ENCODE measurements around the gene SPATS2.
A peak's percentile ranks its signal among the peaks of the same experiment; 100 is the strongest.

Gene SPATS2

DNA sequence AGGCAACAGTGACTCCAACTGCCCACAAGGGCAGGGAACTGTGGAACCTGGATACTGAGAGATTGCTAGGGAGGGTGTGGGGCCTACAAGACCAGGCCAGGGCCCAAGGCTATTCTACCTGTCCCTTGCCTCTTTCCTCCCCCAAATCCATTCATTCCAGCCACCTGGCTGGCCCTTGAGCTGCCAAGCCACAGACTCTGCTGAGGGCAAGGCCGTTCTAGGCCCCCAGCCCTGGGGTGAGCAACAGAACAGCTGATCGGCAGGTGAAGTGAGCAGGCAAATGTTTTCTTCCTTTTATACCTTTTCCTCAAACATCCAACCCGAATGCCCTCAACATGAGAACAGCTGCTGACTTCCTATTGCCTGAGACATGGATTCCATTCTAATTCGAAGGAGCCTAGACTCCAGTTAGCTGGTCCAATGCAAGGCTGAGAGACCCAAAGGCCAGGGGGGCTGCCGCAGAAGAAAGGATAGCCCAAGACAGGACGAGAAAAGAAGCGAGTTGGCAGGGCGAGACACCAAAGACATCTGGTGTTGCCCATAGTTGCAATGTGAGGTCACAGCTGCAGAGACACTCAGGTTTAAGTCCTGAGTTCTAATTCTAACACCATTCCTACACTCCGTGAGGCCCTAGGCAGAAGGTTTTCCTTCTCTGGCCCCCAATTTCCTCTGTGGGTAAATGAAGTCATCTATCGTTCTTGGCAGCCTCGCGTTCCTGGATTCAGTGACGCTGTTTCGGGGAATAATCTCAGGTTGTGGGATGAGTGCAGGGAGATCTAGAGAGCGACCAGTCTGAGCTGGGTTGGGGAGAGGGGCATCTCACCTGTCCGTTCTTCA, 31.9 kb upstream of the SPATS2 start:
- POLR2A ChIA-PET, result no interaction called here
- TF ChIP-seq, protein P1, sequence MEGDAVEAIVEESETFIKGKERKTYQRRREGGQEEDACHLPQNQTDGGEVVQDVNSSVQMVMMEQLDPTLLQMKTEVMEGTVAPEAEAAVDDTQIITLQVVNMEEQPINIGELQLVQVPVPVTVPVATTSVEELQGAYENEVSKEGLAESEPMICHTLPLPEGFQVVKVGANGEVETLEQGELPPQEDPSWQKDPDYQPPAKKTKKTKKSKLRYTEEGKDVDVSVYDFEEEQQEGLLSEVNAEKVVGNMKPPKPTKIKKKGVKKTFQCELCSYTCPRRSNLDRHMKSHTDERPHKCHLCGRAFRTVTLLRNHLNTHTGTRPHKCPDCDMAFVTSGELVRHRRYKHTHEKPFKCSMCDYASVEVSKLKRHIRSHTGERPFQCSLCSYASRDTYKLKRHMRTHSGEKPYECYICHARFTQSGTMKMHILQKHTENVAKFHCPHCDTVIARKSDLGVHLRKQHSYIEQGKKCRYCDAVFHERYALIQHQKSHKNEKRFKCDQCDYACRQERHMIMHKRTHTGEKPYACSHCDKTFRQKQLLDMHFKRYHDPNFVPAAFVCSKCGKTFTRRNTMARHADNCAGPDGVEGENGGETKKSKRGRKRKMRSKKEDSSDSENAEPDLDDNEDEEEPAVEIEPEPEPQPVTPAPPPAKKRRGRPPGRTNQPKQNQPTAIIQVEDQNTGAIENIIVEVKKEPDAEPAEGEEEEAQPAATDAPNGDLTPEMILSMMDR (IDR thresholded peaks at IDR 0.05; ENCODE audit: control extremely low read depth, extremely low read depth, low read depth, missing control alignments), result no peak
- CTCF ChIA-PET, result interaction anchor here (1.4 to 7.3 kb wide), 6 partner anchors 11 to 177 kb away, joined by 3 to 57 read pairs (median 24); partner anchors contain the start of genes DNAJC22, PRPH and TROAP
- DNase-seq (ENCODE audit: extremely low spot score), result no peak

DNA sequence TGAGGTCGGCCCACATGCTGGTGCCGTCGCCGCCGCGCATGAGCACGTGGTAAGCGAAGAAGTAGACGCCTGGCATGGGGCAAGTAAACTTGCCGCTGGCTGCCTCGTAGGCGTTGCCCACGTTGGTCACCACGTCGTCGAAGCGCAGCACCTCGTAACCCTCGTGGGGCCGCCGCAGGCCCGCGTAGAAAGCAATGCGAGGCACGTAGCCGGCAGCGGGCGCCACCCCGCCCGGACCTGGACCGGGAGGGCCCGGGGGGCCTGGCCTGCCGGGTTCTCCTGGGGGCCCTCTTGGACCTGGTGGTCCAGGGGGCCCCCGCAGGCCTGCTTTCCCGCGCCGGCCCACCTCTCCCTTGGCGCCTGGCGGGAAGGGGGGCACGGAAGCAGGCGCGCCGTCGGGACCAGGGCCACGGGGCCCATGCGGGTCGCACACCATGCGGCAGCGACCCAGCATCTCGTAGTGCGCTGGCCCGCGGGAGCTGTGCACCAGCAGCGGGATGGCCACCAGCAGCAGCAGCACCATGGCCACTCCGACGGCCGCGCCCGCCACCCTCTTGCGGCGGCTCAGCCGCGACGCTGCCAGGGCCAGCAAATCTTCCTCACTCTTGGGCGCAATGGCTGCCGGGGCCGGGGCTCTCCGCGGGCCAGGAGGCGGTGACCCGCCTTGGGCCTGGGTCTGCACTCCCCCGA, 31.2 kb upstream of the SPATS2 start:
- POLR2A ChIA-PET, result no interaction called here
- TF ChIP-seq, protein P1 (IDR thresholded peaks at IDR 0.05; ENCODE audit: control extremely low read depth, extremely low read depth, low read depth, missing control alignments), result no peak
- no peak for DNase-seq (ENCODE audit: extremely low spot score)
- CTCF ChIA-PET, result interaction anchor here (1.0 to 7.3 kb wide), 10 partner anchors 11 to 61 kb away, joined by 3 to 57 read pairs (median 22); partner anchors contain the start of genes DNAJC22, PRPH and TROAP

DNA sequence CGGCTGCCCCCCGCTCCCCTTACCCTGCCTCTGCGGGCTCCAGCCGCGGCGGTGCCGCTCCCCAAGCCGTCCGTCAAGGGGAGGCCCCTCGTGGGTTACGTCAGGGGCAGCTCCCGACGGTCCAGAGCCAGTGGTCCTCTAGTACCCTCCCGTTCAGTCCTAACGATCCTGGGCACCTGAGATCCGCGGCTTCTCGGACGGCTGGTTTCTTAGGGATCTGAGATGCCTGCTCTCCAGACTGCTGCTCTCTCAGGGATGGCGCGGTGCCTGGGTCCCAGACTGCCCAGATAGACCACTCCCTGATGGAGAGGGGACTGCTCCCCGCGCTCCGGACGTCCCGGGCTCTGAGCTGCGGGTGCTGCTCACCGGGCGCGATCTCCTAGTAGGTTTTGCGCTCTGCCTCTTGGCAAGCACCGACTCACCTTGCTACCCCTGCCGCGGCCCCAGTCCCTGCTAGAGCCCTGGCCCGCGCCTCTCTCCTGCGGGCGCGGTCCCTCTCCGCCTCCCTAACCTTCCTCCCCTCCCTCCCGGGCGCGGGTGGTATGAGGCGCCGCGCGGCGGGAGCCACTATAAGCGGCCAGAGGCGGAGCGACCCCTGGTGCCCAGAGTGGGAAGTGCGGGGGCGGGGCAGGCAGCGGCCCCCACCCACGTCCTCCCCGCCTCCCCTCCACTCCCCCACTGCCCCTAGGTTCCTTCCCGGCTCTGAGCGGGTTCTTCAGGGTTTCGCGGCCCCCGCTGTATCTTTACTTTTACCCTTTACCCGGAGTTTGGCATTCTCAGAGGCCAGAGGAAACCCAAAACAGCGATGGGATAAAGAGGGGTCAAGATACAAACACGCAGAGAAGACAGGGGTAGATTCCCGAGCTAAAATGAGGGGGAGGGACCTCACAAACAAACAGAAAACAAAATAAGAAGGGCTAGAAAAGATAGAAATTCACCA, 30.3 kb upstream of the SPATS2 start, which contains the start of gene C1QL4:
C1QL4 (minus strand) TSS at position 544 of the 940 bp plus-strand sequence. CDS start 711 bp downstream, outside the sequence.
- TF ChIP-seq, protein P1 (IDR thresholded peaks at IDR 0.05; ENCODE audit: control extremely low read depth, extremely low read depth, low read depth, missing control alignments), result peak; percentile 88
- ChIA-PET POLR2A (no interaction called here), CTCF (interaction anchor here (1.0 to 6.1 kb wide), 11 partner anchors 10 to 92 kb away, joined by 3 to 42 read pairs (median 4); partner anchors contain the start of genes DNAJC22, PRPH and TROAP)
- DNase-seq (ENCODE audit: extremely low spot score), result peak; percentile 89

DNA sequence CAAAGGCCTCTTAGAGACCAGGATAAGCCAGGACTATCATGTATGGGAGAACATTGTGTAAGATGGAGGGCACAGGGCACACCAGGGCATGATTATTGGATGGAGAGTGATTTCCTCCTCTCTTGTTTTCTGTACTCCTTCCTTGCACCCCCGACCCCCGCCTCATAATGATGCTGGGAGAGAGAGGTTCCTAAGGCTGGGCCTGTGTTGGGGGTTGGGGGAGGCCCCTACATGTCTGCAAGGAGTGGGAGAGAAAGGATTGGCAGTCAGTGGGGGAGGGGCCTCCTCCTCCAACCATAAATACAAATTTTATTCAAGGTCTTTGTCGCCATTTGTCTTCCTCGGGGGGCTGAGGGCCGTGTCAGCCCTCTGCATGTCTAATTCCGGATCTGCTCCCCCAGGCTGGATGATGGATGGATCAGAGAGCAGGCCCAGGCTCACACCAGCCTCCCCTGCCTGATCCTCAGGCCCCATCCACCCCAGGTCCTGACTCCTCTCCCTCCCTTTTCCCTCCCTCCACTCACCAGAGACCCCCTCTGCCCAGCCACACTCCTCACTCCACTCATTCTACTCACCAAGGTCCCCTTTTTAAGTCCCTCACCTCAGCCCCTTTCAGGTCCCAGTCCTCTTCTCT, 28.3 kb upstream of the SPATS2 start:
- DNase-seq (ENCODE audit: extremely low spot score), result no peak
- ChIA-PET CTCF (interaction anchor here (1.7 to 6.1 kb wide), 8 partner anchors 8 to 176 kb away, joined by 4 to 42 read pairs (median 20); partner anchors contain the start of genes DNAJC22, PRPH and TROAP), POLR2A (no interaction called here)
- TF ChIP-seq, protein P1 (IDR thresholded peaks at IDR 0.05; ENCODE audit: control extremely low read depth, extremely low read depth, low read depth, missing control alignments), result no peak

DNA sequence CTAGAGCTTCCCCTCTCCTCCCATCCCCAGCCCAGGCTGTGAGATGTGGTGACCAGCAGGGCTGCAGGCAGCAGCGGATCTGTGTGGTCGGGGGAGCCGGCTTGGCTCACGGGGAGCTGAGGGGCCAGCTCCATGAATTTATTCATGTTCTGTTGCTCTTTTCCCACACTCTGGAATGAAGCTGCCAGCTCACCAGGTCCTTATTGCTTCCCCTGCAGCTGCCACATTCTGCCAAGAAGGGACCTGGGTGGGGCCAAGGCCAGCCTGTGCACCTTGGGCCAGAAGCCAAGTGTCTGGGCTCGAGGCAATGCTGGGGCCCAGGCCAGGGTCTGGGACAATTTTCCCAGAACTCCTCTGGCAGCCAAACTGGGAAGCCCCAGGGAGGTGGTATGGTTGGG, 27.8 kb upstream of the SPATS2 start:
- no peak for DNase-seq (ENCODE audit: extremely low spot score)
- POLR2A ChIA-PET, result interaction anchor here (0.6 kb wide), 1 partner anchor 17 kb away, joined by 3 read pairs; the partner anchor contains the start of gene TROAP
- TF ChIP-seq, protein P1 (IDR thresholded peaks at IDR 0.05; ENCODE audit: control extremely low read depth, extremely low read depth, low read depth, missing control alignments), result no peak
- CTCF ChIA-PET, result interaction anchor here (1.7 to 6.1 kb wide), 6 partner anchors 7 to 175 kb away, joined by 5 to 42 read pairs (median 20); partner anchors contain the start of genes DNAJC22, PRPH and TROAP

Data from GM10248 (cell line).